HL-60 (cell line): Measurements from ENCODE around the gene GLT1D1.

Experiments
- DNase-seq, 2 experiments: peaks; one replicate each; pipeline ENCODE4 v3.0.0-alpha.2; 2010 to 2020; ENCODE audit warnings: low read depth in 1 of 2, low spot score in 1 of 2
- H3K27ac ChIP-seq: fragments of 250-450 bp; sonication (Bioruptor Pico); replicated peaks from 2 replicates; pipeline ENCODE4 v1.5.1; 2020; ENCODE audit warnings: mild to moderate bottlenecking, moderate library complexity
- H3K27me3 ChIP-seq: fragments of 250-450 bp; sonication (Bioruptor Pico); 2 replicates; pipeline ENCODE4 v1.5.1; 2021; ENCODE audit warnings: mild to moderate bottlenecking, moderate library complexity; ENCODE audit not compliant: insufficient read depth, poor library complexity, severe bottlenecking
- H3K4me3 ChIP-seq: replicated peaks from 2 replicates; pipeline ENCODE4 v1.5.1; 2011; ENCODE audit warnings: mild to moderate bottlenecking, control low read depth, low read length; ENCODE audit not compliant: insufficient read depth
- CTCF ChIP-seq: IDR thresholded peaks from one replicate; pipeline ENCODE4 v1.5.1; 2011; ENCODE audit warnings: low read length, control low read depth, inconsistent platforms; ENCODE audit not compliant: insufficient read depth
- GABPA ChIP-seq: IDR thresholded peaks from 2 replicates; pipeline ENCODE4 v1.6.1; 2012; ENCODE audit warnings: low read depth
- POLR2AphosphoS5 ChIP-seq: IDR thresholded peaks from 2 replicates; pipeline ENCODE4 v1.6.1; 2012; ENCODE audit warnings: low read depth
- REST ChIP-seq: IDR thresholded peaks from 2 replicates; pipeline ENCODE4 v1.6.1; 2012; ENCODE audit warnings: low read depth; ENCODE audit not compliant: insufficient replicate concordance
- SPI1 ChIP-seq: IDR thresholded peaks from 2 replicates; pipeline ENCODE4 v1.6.1; 2012; ENCODE audit warnings: low read depth, mild to moderate bottlenecking, borderline replicate concordance

Gene GLT1D1

GRCh38 chr12:129005416-129005815, 152.1 kb downstream of the GLT1D1 start:
- TF ChIP-seq POLR2AphosphoS5 (no peak), REST (no peak), GABPA (no peak), CTCF (no peak), SPI1 (no peak)
- Histone ChIP-seq H3K4me3 (no peak overlapping the region), H3K27ac (no peak overlapping the region), H3K27me3 (no peaks in the 10 kb centered on the region)
- DNase-seq, result no peak

- TF ChIP-seq SPI1, result no peak
- TF ChIP-seq REST, result no peak
- TF ChIP-seq CTCF, result no peak
- TF ChIP-seq POLR2AphosphoS5, result no peak
- no peak for TF ChIP-seq GABPA
- H3K27me3 ChIP-seq, result no peaks in the 10 kb centered on the region
Measured at GRCh38 chr12:129005829-129006228, 152.6 kb downstream of the GLT1D1 start.

GRCh38 chr12:129009833-129010622, 156.8 kb downstream of the GLT1D1 start:
- TF ChIP-seq GABPA (no peak), POLR2AphosphoS5 (no peak), CTCF (no peak), SPI1 (no peak), REST (no peak)
- H3K27me3 ChIP-seq, result no peaks in the 10 kb centered on the region
- no peak overlapping the region for H3K27ac ChIP-seq
- DNase-seq, result no peak
- H3K4me3 ChIP-seq, result no peak overlapping the region

More at GRCh38 chr12:129005829-129006228, 152.6 kb downstream of the GLT1D1 start:
- Histone ChIP-seq H3K27ac (no peak overlapping the region), H3K4me3 (no peak overlapping the region)
- no peak for DNase-seq
